Lower lobe of right lung (tissue), 2 donors: ENCODE data around the gene SMTNL1. TPM values are rescaled to one million over a fixed set of nuclear protein-coding genes. Genes with fewer than 3 reads are reported as not detected.

Source experiments
- ATAC-seq, 2 donors: fragments of 200-7000 bp; cut with Tn5 transposase; one replicate each; pipeline ENCODE4 v1.9.1; 2020 to 2022; ENCODE audit warnings: mild to moderate bottlenecking in 2 of 2, moderate library complexity in 2 of 2
- DNase-seq: peaks from one replicate; pipeline ENCODE4 v3.0.0-alpha.2; 2020
- H3K27ac ChIP-seq: fragments of 200-600 bp; one replicate; pipeline ENCODE4 v1.8.0; 2022
- H3K27me3 ChIP-seq: fragments of 200-600 bp; one replicate; pipeline ENCODE4 v1.8.0; 2022; ENCODE audit warnings: low read depth
- H3K36me3 ChIP-seq: fragments of 200-600 bp; one replicate; pipeline ENCODE4 v1.8.0; 2022; ENCODE audit warnings: mild to moderate bottlenecking
- H3K4me1 ChIP-seq: fragments of 200-600 bp; one replicate; pipeline ENCODE4 v1.8.0; 2022
- H3K4me3 ChIP-seq: fragments of 200-600 bp; one replicate; pipeline ENCODE4 v1.8.0; 2022; ENCODE audit warnings: mild to moderate bottlenecking
- H3K9me3 ChIP-seq: fragments of 200-600 bp; one replicate; pipeline ENCODE4 v1.8.0; 2022
- intact Hi-C: fragments of 100-400 bp; cut with DNase I; formaldehyde crosslinking; loops from one replicate; pipeline ENCODE4 v1.11.0; 2022
- total RNA-seq: library from RNA; stranded (reverse); fragmentation: NEBNext Ultra II Directional; extraction: Animal tissue kit (Norgen Biotek cat#: 25700); gene quantifications from one replicate; pipeline ENCODE4 v1.2.1, GENCODE V29; 2021
- TF ChIP-seq, protein P1 (sequence below): fragments of 200-600 bp; IDR thresholded peaks from one replicate; pipeline ENCODE4 v1.8.0; 2022; ENCODE audit warnings: antibody characterized with exemption, mild to moderate bottlenecking
- donor health status: DM: no; HTN: yes; CAD: no; lungs with severe emphysema.

The SMTNL1 gene
- total RNA-seq, 1 donor from 2014 or later: not detected

GRCh38 chr11:57566905-57567514, 29.6 kb downstream of the SMTNL1 start:
- Histone ChIP-seq H3K4me1 (peaks cover 35% of the 10 kb centered on the region), H3K4me3 (peak overlapping the region; percentile 98), H3K9me3 (no peaks in the 10 kb centered on the region), H3K27me3 (no peaks in the 10 kb centered on the region), H3K36me3 (no peaks in the 10 kb centered on the region), H3K27ac (peak overlapping the region; percentile 87)
- no peak for DNase-seq
- TF ChIP-seq, protein P1, sequence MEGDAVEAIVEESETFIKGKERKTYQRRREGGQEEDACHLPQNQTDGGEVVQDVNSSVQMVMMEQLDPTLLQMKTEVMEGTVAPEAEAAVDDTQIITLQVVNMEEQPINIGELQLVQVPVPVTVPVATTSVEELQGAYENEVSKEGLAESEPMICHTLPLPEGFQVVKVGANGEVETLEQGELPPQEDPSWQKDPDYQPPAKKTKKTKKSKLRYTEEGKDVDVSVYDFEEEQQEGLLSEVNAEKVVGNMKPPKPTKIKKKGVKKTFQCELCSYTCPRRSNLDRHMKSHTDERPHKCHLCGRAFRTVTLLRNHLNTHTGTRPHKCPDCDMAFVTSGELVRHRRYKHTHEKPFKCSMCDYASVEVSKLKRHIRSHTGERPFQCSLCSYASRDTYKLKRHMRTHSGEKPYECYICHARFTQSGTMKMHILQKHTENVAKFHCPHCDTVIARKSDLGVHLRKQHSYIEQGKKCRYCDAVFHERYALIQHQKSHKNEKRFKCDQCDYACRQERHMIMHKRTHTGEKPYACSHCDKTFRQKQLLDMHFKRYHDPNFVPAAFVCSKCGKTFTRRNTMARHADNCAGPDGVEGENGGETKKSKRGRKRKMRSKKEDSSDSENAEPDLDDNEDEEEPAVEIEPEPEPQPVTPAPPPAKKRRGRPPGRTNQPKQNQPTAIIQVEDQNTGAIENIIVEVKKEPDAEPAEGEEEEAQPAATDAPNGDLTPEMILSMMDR: no peak
- intact Hi-C loops: loop anchor here (5.0 kb wide), 1 partner anchor 75 kb away; no protein-coding TSS in a partner anchor
- ATAC-seq: peak in 1 of 2 donors; percentile 6

GRCh38 chr11:57567515-57568329, 30.3 kb downstream of the SMTNL1 start, which contains the start of gene UBE2L6:
UBE2L6 (minus strand) TSS chr11:57567672; CDS start chr11:57567611, 61 bp downstream.
- TF ChIP-seq, protein P1: peak; percentile 95
- Histone ChIP-seq H3K27me3 (no peaks in the 10 kb centered on the region), H3K4me1 (peaks cover 32% of the 10 kb centered on the region), H3K9me3 (no peaks in the 10 kb centered on the region), H3K36me3 (no peaks in the 10 kb centered on the region), H3K4me3 (peak within 1 kb of the TSS; percentile 98), H3K27ac (peak within 1 kb of the TSS; percentile 87)
- peak; percentile 90 to 94 for ATAC-seq
- intact Hi-C loops: loop anchor here (5.0 kb wide), 1 partner anchor 75 kb away; no protein-coding TSS in a partner anchor
- peak; percentile 90 for DNase-seq

DNA sequence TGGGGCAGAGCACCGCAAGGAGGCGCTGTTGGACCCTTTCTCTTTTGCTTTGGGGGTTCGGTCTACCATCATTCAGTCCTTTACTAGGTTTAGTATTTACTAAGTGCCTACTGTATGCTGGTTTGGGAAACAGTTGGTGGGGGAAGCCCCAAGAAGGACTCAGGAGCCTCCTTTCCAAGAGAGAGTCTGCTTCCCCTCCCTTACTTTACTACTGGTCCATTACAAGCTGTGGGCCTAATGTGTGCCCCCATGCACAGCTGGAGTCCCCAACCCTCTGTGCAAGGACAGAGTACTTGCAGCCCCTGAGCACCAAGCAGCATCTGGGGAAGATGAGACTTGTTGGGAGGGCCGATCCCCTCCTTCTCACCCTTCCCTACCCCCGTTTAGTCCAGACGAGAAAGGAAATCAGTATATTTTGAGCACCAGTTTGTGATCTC, 31.0 kb downstream of the SMTNL1 start:
- DNase-seq: no peak
- no peaks in the 10 kb centered on the region for H3K9me3 ChIP-seq
- intact Hi-C loops: loop anchor here (5.0 kb wide), 1 partner anchor 74 kb away; no protein-coding TSS in a partner anchor
- peaks cover 32% of the 10 kb centered on the region for H3K4me1 ChIP-seq
- peak; percentile 10 to 15 for ATAC-seq
- peak overlapping the region; percentile 87 for H3K27ac ChIP-seq
- H3K27me3 ChIP-seq: no peaks in the 10 kb centered on the region
- peak overlapping the region; percentile 98 for H3K4me3 ChIP-seq
- no peaks in the 10 kb centered on the region for H3K36me3 ChIP-seq
- TF ChIP-seq, protein P1: no peak

GRCh38 chr11:57571606-57572005, 34.2 kb downstream of the SMTNL1 start:
- ATAC-seq (no peak), DNase-seq (no peak)
- intact Hi-C loops: no loop called here
- TF ChIP-seq, protein P1: no peak
- no peak overlapping the region for H3K27ac ChIP-seq
- no peak overlapping the region for H3K4me3 ChIP-seq
- peaks cover 17% of the 10 kb centered on the region for H3K4me1 ChIP-seq
- no peaks in the 10 kb centered on the region for H3K9me3 ChIP-seq
- no peaks in the 10 kb centered on the region for H3K36me3 ChIP-seq
- peaks cover 7% of the 10 kb centered on the region for H3K27me3 ChIP-seq

GRCh38 chr11:57574061-57574460, 36.7 kb downstream of the SMTNL1 start:
- no peak overlapping the region for H3K4me3 ChIP-seq
- no peaks in the 10 kb centered on the region for H3K36me3 ChIP-seq
- no peak overlapping the region for H3K27ac ChIP-seq
- intact Hi-C loops: no loop called here
- TF ChIP-seq, protein P1: no peak
- ATAC-seq (no peak), DNase-seq (no peak)
- peaks cover 5% of the 10 kb centered on the region for H3K4me1 ChIP-seq
- H3K27me3 ChIP-seq: peaks cover 7% of the 10 kb centered on the region
- H3K9me3 ChIP-seq: no peaks in the 10 kb centered on the region
